ENCODE data around the gene SMARCC1. TPM values are rescaled to one million over a fixed set of nuclear protein-coding genes. Genes with fewer than 3 reads are reported as not detected.

The SMARCC1 gene
- total and polyA plus RNA-seq, 3 donors from 2014 or later: 48.1 to 80.1 (median 64.4) TPM

DNA sequence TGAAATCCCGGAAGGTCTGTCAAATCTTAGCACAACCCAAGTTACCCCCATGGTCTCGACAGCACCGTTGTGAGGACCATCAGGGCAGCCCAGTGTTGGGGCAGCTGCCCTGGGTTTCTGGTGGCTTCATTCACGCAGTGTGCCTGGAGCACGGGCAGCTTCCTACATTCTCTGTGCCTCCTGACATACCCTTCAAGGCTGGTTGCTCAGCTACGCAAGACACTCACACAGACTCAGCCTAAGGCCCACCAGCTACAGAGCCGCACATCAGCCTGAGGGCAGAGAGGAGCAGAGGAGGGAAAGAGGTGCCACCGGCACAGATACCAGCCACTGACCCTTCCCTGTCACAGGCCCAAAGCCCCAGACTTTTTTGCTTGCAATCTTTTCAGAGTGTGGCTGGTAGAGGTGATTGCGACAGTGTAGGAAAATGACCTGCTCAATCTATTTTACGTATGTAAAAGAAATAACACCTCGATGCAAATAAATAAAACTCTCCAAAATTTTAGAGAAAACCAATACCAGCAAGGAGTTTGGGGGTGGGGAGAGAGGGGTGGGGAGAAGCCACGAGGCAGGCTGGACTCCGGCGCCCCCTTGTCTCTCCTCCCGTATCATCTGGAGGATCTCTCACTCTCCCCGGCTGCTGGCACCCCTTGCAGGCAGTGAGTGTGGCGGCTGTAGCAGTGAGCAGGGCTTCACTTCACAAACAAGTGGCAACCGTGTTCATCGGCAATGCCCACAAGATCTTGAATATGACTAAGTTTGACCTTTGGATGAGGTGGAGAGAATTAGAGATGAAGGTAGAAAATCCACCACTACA, 215.8 kb downstream of the SMARCC1 start:
- no peak for DNase-seq
- Histone ChIP-seq H3K36me3 (ENCODE audit: low read depth, missing control alignments) (no peaks in the 10 kb centered on the region), H3K4me1 (no peaks in the 10 kb centered on the region), H3K27me3 (no peaks in the 10 kb centered on the region), H3K27ac (no peak overlapping the region), H3K9me3 (no peaks in the 10 kb centered on the region), H3K4me3 (no peak overlapping the region)
- TF ChIP-seq CTCF (IDR thresholded peaks at IDR 0.05) (no peak), POLR2A (IDR thresholded peaks at IDR 0.05) (no peak)
- intact Hi-C loops (cut with DNase I; ENCODE audit: low total_unique reads): no loop called here
- 82 to 85% methylated on average over 18 to 19 of the region's 19 CpGs for WGBS, 2 donors

DNA sequence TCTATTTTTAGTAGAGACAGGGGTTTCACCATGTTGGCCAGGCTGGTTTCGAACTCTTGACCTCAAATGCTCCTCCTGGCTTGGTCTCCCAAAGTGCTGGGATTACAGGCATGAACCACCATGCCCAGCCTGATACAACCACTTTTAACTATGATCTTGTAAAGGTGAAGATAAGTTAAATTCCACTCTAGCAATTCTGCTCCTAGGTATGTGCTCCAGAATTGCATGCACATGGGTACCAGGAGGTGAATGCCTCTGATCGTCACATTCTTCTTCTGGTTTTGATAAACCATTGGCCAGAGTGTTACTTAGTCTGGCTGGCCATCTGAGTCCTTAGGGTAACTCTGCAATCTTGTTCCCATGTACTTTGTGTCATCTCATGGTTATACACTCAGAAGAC, 225.3 kb downstream of the SMARCC1 start:
- intact Hi-C loops (cut with DNase I; ENCODE audit: low total_unique reads): no loop called here
- Histone ChIP-seq H3K9me3 (no peaks in the 10 kb centered on the region), H3K4me1 (no peaks in the 10 kb centered on the region), H3K27ac (no peak overlapping the region), H3K27me3 (no peaks in the 10 kb centered on the region), H3K36me3 (ENCODE audit: low read depth, missing control alignments) (no peaks in the 10 kb centered on the region), H3K4me3 (no peak overlapping the region)
- WGBS, 2 donors: 98 to 100% methylated on average over 2 of the region's 2 CpGs
- no peak for TF ChIP-seq CTCF (IDR thresholded peaks at IDR 0.05)
- TF ChIP-seq POLR2A (IDR thresholded peaks at IDR 0.05): no peak
- no peak for DNase-seq

- H3K27me3 ChIP-seq: no peaks in the 10 kb centered on the region
- H3K9me3 ChIP-seq: no peaks in the 10 kb centered on the region
- intact Hi-C loops (cut with DNase I; ENCODE audit: low total_unique reads): no loop called here
- TF ChIP-seq CTCF (IDR thresholded peaks at IDR 0.05) (no peak), POLR2A (IDR thresholded peaks at IDR 0.05) (no peak)
- WGBS, 2 donors: 81 to 89% methylated on average over 5 to 6 of the region's 6 CpGs
- no peaks in the 10 kb centered on the region for H3K4me1 ChIP-seq
- H3K4me3 ChIP-seq: no peak overlapping the region
- no peak overlapping the region for H3K27ac ChIP-seq
- no peaks in the 10 kb centered on the region for H3K36me3 ChIP-seq (ENCODE audit: low read depth, missing control alignments)
- DNase-seq: no peak
Observed at GRCh38 chr3:47554335-47554734, 227.4 kb downstream of the SMARCC1 start.

DNA sequence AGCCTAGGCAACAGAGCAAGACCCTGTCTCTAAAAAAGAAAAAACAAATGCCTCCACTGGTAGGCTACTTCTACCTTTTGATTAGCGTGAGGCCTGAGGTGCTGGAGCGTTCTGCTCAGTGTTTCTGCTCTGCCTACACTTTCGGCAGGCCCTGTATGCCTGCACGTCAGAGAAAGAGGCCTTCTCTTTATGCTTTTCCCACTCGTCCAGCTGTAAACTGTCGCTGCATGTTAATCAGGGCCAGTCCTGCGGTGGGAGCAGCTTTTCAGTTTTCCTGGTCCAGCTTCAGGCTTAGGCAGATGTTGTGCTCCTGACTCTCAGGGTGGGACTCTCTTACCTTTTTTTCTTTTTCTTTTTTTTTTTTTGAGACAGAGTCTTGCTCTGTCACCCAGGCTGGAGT, 228.3 kb downstream of the SMARCC1 start:
- H3K4me3 ChIP-seq: no peak overlapping the region
- H3K36me3 ChIP-seq (ENCODE audit: low read depth, missing control alignments): no peaks in the 10 kb centered on the region
- TF ChIP-seq CTCF (IDR thresholded peaks at IDR 0.05): no peak
- no peak for TF ChIP-seq POLR2A (IDR thresholded peaks at IDR 0.05)
- intact Hi-C loops (cut with DNase I; ENCODE audit: low total_unique reads): no loop called here
- no peaks in the 10 kb centered on the region for H3K9me3 ChIP-seq
- no peaks in the 10 kb centered on the region for H3K4me1 ChIP-seq
- no peaks in the 10 kb centered on the region for H3K27me3 ChIP-seq
- no peak for DNase-seq
- no peak overlapping the region for H3K27ac ChIP-seq
- WGBS, 2 donors: 70 to 86% methylated on average over 7 of the region's 7 CpGs

All from testis (tissue), 3 donors.